ENCODE measurements around the gene CLSTN1. TPM values are rescaled to one million over a fixed set of nuclear protein-coding genes. Genes with fewer than 3 reads are reported as not detected.
"Not testable (repeated sequence)": the region's sequence is repeated elsewhere in the genome, so short reads cannot be mapped to it uniquely, and the experiment has no call there.

CLSTN1 gene
- total and polyA plus RNA-seq, 11 donors, result 37.6 to 79.4 (median 61.2) TPM

- intact Hi-C loops (cut with DNase I), result no loop called here
- no peak overlapping the region for H3K4me3 ChIP-seq
- DNase-seq (no peak), ATAC-seq (no peak)
- H3K9me3 ChIP-seq, result no peaks in the 10 kb centered on the region
- H3K27me3 ChIP-seq, result no peaks in the 10 kb centered on the region
- no peaks in the 10 kb centered on the region for H3K36me3 ChIP-seq
- peaks cover 0 to 55% (median 38%) of the 10 kb centered on the region in 12 donors for H3K4me1 ChIP-seq
- H3K27ac ChIP-seq, result no peak overlapping the region
- TF ChIP-seq CTCF (IDR thresholded peaks at IDR 0.05) (no peak), POLR2A (IDR thresholded peaks at IDR 0.05) (no peak)
Observed at GRCh38 chr1:9797049-9797448, 26.7 kb downstream of the CLSTN1 start.

GRCh38 chr1:9794081-9794480 lies 29.7 kb downstream of the CLSTN1 start:
- H3K4me1 ChIP-seq, result peaks cover 0 to 57% (median 36%) of the 10 kb centered on the region in 12 donors
- DNase-seq, result no peak
- H3K27ac ChIP-seq, result no peak overlapping the region

DNA sequence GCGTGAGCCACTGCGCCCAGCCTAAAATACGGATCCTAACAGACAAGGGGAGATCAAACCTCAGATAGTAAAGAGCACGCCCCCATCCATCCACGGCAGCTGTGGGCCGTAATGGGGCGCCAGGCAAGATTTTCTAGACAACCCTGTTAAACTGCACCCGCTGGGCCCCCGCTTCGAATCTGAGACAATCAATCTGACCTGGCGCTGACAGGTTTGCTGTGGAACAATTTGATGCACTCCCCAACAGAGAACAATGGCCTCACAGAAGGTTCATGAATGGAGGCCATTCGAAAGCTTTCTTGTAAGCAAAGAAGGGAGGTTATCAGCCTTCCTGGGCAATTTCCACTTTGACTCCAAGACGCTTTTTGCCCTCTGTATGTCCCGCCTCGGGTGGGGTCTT lies 30.5 kb downstream of the CLSTN1 start:
- no peak for TF ChIP-seq POLR2A (IDR thresholded peaks at IDR 0.05)
- TF ChIP-seq CTCF (IDR thresholded peaks at IDR 0.05), result no peak
- H3K36me3 ChIP-seq, result no peaks in the 10 kb centered on the region
- no peaks in the 10 kb centered on the region for H3K9me3 ChIP-seq
- 88 to 93% (median 90%) methylated on average over 15 of the region's 15 CpGs for WGBS, 4 donors
- H3K4me3 ChIP-seq, result no peak overlapping the region
- DNase-seq, result no peak
- H3K27me3 ChIP-seq, result no peaks in the 10 kb centered on the region
- intact Hi-C loops (cut with DNase I), result no loop called here
- ATAC-seq, result no peak
- H3K27ac ChIP-seq, result no peak overlapping the region
- peaks cover 0 to 49% (median 29%) of the 10 kb centered on the region in 12 donors for H3K4me1 ChIP-seq

More at GRCh38 chr1:9794081-9794480, 29.7 kb downstream of the CLSTN1 start:
- Histone ChIP-seq H3K4me3 (no peak overlapping the region), H3K9me3 (no peaks in the 10 kb centered on the region), H3K36me3 (no peaks in the 10 kb centered on the region), H3K27me3 (no peaks in the 10 kb centered on the region)
- ATAC-seq, result no peak
- TF ChIP-seq CTCF (IDR thresholded peaks at IDR 0.05) (no peak), POLR2A (IDR thresholded peaks at IDR 0.05) (no peak)
- intact Hi-C loops (cut with DNase I), result no loop called here
- 71 to 83% (median 80%) methylated on average over 6 of the region's 6 CpGs for WGBS, 4 donors

GRCh38 chr1:9792156-9793042 lies 31.4 kb downstream of the CLSTN1 start:
- Histone ChIP-seq H3K9me3 (no peaks in the 10 kb centered on the region), H3K27me3 (no peaks in the 10 kb centered on the region), H3K36me3 (no peaks in the 10 kb centered on the region), H3K4me1 (peaks cover 0 to 42% (median 25%) of the 10 kb centered on the region in 12 donors), H3K27ac (no peak overlapping the region), H3K4me3 (no peak overlapping the region)
- intact Hi-C loops (cut with DNase I), result no loop called here
- no peak for TF ChIP-seq POLR2A (IDR thresholded peaks at IDR 0.05)
- peak in 1 of 12 donors; percentile 8 for TF ChIP-seq CTCF (IDR thresholded peaks at IDR 0.05)
- ATAC-seq (peak in 3 of 4 donors; percentile 36 to 60 (median 47)), DNase-seq (no peak)
- 57 to 65% (median 58%) methylated on average over 14 of the region's 14 CpGs for WGBS, 4 donors

- intact Hi-C loops (cut with DNase I), result loop anchor here in 2 of 10 donors (5.0 kb wide), 1 partner anchor 78 kb away; no protein-coding TSS in a partner anchor
- 97 to 99% (median 98%) methylated on average over 4 of the region's 4 CpGs for WGBS, 4 donors
Observed at GRCh38 chr1:9789700-9790099, 34.1 kb downstream of the CLSTN1 start.

More at GRCh38 chr1:9789700-9790099, 34.1 kb downstream of the CLSTN1 start:
- H3K27me3 ChIP-seq, H3K9me3 ChIP-seq, H3K27ac ChIP-seq, ATAC-seq, H3K36me3 ChIP-seq, H3K4me3 ChIP-seq, DNase-seq: not testable (repeated sequence)
- peaks cover 0 to 27% (median 10%) of the 10 kb centered on the region in 12 donors for H3K4me1 ChIP-seq
